Measurements from ENCODE around the gene ATP10A.
A peak's percentile ranks its signal among the peaks of the same experiment; 100 is the strongest.

Gene ATP10A

DNA sequence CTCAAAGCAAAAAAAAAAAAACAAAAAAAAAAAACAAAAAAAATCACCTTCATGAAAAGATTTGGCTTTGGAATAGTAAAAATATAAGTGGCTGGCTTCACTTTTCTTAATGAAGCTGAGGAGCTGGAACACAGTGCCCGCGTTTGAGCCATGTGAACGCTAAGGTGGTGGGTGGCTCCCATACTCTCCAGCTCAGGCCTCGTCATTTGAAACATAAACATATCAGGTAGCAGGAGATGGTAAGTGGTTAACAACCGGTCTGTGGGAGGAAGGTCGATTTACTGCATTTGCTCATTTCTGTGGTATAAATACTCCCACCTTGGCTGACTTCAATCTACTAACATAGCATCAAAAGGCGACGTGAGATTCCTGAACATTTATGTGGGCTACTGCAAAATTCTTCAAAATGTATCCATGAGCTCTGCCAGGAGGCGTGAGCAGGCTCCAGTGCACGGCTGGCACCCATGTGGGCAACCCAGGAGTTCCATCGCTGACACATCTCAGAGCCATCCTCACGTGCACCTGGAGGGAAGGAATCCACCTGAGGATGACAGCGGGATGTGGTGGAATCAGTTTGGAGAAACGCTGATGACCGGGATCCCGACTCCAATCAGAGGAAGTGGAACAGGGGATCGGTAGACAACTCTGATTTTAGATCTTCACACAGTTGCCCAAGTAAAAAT is 157.6 kb downstream of the ATP10A start:
- no peak for DNase-seq (ENCODE audit: low read depth)

DNA sequence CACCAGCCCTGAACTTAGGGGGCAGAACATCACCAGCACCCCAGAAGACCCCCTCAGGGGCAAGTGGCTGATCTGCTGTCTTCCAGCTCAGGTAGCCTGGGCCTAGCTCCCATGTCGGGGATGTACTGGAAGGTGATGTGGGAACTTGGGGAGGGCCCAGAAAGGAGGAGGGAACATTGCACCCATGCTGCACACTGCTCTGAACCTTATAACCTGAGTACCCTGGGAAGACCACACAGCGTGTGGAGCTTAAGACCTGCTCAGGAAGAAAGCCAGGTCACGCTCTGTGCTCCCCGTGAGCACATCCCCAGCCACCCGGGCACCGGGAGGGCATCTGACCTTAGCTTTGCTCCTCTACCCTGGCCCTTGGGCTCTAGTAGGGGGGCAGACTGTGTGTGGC is 159.4 kb downstream of the ATP10A start:
- DNase-seq (ENCODE audit: low read depth): no peak

DNA sequence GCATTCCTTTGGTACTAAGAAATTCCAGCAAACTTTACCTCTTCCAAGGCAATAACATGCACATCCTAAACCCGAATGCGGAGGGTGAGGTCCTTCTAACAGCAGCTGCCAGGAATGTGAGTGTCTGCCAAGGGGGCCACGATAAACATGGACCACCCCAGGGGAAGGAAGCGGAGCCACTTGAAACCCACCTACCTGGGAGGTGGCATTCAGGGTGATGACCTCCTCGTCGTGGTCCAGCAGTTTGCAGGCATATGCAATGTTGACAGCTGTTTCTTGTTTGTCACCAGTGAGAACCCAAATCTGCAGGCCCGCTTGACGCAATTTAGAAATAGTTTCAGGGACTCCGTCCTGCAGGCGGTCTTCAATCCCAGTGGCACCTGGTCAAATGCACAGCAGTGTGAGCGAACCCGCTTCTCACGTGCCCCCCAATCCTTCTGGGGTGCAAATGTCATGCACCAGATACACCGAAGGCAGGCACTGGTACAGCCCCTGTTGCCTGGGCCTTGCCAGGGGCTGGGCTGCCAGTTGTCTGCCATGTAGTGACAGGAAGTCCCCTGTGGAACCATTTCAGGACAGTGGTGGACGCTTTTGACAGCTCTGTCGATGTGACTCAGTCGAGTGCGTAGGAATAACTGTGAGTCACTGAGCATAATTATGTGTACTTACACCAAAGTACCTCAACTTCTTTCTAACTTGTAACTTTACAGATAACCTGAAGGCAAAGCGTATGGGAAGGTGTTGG is 161.2 kb downstream of the ATP10A start:
- DNase-seq (ENCODE audit: low read depth): no peak

DNA sequence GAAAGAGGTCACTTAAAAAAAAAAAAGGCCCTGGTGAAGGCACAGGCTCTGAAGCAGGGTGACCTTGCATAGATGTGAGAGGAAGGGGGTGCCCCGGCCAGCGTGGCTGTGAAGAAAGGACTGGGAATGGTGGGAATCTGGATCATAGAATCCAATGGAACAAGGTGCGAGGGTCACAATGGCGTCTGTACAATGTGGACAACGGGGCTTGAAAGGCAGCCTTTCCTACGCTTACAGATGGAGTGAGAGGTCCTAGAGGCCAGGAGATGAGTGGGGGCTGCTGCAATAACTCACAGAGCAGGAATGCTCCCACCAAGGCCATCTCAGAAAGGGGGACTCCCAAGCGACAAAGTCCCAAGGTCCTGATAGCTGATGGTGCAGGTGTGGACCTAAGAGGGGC is 162.2 kb downstream of the ATP10A start:
- DNase-seq (ENCODE audit: low read depth): no peak

DNA sequence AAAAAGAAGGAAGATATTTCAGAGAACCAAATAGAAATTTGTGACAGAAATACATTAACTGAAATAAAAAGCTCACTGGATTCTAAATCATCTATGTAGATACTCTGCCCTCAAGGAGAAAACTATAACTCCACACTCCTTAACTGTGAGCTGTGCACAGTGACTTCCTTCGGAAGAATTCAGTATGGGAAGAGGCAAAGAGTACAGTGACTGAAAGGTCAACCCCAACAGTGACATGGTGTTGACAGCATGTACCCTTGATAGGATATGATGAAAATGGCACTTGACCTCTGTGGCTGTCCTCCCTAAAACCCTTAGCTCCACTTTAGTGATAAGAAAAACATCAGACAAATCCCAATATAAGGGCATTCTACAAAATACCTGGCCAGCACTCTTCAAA is 165.5 kb downstream of the ATP10A start:
- no peak for DNase-seq (ENCODE audit: low read depth)

DNA sequence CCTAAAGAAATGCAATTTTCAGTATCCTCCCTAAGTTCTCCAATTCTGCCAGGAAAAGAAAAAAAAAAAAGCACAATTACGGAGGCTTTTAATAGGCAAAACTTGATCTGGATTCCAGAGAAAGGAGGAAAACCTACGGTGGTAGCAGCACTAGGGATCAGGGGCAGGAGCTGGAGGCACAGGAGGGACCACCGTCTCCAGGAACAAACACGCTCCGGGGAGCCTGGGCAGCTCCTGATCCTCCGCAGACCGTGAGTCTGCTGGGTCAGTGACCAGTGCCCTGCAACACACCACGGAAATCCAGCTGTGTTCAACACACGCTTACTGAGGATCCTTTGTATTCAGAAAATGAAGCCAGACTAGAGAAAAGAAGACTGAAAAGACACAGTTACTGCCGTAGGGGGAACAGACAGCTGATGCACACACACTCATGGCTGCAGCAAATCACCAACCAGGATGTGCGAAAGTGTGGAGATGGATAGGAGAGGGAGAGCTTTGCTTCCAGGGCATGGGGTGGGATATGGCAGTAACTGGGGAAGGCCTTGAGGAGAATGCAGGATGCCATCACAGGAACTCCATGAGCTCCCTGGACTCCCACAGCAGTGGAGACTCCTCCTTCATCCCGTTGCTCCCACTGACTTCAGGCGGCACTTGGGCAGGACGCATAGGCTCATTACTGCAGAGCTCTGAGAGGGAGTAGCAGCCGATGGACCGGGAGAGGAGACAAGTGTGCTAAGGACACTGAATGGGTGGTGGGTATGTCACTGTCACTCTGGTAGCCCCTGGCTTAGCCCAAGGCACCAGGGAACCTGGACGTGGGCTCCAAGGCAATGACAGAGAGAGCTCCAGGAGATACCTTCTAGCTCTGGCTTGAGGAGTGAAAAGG is 167.0 kb downstream of the ATP10A start:
- no peak for DNase-seq (ENCODE audit: low read depth)

DNA sequence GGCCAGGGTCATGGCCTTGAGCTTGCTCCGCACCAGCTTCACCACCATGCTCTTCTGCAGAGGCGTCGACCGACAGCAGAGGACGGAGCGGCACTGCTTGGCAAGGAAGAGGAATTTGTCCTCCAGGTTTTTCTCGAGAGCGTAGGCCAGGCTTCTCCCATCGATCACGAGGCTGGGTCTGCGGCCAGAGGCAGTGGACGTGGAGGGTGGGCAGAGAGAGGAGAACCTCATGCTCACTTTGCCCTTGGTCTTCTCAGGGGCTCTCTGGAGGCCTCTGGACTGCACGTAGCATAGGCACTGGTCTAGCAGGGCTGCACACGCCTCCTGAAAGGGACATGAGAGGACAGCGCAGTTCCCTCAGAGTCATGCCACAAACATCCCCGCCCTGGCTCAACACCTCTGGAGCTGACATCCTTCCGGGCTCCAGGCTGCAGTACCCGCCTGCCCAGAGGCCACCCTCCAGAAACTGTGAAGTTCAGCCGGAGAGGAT is 168.3 kb downstream of the ATP10A start:
- DNase-seq (ENCODE audit: low read depth): no peak

DNA sequence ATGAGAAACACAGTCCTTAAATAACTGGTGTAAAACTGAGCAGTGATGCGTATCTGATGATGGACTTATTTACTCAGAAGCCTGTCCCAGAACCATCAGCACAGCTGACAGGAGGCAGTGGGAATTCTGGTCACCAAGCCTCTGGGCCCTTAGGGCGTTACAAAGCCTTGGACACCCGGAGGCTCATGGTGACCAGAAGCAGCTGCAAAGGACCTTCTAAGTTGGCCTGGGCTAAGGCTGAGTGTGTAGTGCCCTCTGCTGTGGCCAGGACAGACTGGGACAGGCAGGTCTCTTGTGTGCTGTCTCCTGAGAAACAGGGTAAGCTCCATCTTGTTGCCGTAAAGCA is 168.9 kb downstream of the ATP10A start:
- DNase-seq (ENCODE audit: low read depth): no peak

DNA sequence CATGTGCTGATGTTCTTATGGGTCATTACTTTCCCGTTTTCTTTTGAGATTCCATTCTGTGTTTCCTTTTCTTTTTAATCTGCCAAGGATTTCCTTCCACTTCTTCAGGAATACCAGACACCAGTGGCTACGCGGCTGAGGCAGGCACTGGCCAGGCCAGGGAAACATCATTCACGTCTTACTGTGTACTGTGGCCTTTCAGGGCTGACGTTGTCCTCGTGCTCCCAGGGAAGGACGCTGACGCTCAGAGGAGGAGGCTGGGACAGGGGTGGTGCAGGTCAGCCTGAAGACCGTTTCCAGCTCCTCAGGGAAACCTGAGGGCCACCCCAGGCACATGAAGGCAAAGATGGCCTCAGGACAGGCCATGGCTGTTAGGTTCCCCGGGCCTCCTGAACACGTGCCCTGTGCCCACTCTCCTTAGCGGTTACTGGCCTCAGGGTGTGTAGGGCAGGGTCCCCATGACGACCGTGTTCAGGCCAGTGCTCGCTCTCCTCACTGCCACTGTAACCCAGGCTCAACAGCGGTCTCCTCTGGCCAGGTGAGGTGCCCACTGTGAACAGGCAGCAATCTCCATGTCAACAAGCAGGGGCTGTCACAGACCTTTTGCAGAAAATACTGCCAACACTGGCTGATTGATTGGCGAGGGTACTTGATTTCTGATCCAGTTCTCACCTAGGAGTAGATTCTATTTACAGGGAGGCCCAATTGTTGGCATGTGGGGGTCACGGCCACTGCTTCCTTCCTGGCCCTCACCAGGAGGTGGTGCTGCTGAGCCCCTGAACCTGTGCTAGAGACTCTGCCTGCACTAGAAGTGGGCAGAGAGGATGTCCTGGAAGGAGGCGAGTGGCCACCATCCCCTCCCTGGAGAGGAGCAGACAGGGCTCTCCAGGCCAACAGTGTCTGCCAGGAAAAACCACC is 169.5 kb downstream of the ATP10A start:
- DNase-seq (ENCODE audit: low read depth): peak; percentile 17

DNA sequence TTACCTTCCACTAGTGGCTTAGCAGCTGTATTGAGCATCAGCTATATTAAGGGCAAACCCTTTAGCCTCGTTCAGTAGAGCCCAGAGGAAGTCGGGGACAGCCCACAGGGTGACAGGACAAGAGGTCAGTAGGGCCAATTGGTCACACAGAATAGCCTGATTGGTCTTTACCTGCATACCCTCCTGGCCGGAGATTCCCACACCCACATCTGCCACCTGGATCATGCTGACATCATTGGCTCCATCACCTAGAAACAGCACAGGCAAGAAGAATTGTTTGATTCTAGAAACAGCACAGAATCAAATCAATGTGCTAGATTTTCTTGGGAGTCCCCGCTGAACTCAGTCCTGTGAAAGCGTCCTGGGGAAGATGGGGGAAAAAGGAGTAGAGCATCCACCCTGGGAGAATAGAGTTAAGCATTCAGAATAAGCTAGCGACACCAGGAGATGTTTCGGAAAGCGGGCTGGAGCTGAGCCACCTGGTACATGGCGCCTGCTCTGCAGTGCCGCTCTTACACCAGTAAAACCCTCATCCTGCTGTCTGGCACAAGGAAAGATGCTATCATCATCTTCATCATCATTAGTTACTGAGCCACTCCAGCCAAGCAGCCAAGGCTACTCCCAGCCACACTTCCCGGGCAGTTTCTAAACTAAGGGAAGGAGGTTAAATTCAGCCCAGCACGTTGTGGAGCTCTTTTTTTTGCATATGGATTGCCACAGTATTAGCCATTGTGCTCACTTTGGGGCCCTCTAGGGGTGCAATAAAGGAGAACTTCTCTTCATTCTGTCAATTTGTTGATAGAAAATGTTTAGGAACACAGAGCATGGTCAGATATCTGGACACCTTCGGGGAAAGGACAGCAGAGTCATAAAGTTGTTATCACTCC is 171.3 kb downstream of the ATP10A start:
- no peak for DNase-seq (ENCODE audit: low read depth)

DNA sequence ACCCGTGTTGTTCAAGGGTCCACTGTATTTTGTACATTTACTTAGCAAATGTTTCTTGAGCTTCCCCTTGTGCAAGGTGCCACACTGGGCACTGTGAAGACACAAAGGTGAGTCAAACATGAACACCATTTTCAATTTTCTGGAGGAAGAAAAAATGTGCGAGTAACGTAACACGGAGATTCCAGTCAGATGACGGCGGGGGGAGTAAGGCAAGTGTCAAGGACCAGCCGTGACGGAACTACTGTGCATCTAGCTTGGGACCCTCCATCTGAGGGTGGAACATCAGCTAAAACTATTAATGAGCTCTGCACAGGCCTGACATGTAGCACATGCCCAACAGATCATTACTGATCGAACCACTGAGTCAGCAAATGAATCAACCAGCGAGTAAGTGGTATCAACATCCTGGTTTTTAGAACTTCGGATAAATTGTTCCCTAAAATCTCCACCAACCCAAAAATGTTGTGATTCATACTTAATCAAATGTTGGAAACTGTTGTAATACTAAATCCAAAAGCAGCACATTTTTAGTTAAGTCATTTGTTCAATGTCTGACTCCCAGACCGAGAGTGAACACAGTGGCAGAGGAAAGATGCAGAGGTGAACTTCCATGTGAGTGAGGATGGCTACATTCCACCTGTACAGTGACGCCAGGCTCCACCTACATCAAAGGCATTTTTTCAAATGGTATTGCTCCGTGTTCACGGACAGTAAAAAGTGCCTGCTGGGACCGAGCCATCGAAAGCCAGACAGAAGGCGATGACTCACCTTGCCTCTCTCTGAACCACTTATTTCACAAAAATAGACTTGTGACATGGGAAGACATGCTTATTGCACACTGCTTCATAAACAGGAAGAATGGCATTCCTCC is 172.2 kb downstream of the ATP10A start:
- DNase-seq (ENCODE audit: low read depth): no peak

DNA sequence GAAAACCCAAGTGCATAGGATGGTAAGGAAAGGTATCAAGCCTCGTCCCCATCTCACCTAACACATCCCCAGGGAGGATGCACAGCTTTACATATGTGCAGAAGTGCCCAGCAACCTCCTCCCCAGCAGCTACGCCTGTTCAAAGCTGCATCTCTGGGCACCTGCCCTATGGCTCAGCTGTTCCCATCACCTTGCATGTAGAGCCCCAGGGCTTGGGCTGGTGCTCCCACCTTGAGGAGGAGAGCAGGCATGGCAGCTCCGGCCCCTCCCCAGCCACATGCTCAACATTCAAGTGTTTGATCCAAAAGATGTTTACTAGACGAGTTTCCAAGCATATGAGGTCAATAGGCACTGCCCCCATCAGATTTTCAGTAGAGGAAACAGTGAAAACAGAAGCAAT is 173.5 kb downstream of the ATP10A start:
- no peak for DNase-seq (ENCODE audit: low read depth)

DNA sequence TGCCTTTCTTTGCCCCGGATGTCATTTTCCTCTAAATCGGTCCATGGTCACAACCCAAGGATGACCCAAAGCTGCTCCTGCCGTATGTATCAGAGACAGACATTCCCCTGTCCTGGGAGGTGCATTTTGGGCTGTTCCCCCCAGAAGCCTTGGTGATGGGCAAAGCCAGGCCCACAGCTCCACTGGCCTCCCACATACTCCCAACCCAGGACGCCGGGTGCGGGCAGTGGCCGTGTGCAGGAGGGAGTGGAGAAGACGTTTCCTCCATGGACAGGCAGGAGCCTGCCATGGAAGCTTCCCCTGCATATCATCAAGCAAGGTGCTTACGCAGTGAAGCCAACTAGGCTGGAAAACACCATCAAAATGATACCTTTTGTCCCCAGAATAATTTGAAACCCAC is 175.0 kb downstream of the ATP10A start:
- no peak for DNase-seq (ENCODE audit: low read depth)

DNA sequence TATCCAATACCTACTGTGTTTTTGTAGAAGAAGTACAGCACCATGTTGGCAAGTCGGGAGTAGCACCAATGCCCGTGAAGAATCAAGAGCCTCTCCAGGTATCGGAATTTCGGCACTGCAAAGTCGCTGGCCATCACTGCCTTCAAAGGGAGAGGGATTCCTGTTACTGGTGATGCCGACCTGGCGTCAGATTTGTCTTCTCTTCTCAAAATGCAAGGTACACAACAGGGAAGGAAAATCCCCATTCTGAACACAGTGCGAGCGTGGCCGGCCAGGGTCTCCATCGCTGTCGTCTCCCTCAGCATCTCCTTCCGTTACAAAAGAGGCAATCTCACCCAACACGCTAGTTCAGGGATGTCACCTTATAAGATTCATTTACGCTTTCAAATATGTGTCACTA is 175.4 kb downstream of the ATP10A start:
- DNase-seq (ENCODE audit: low read depth): no peak

DNA sequence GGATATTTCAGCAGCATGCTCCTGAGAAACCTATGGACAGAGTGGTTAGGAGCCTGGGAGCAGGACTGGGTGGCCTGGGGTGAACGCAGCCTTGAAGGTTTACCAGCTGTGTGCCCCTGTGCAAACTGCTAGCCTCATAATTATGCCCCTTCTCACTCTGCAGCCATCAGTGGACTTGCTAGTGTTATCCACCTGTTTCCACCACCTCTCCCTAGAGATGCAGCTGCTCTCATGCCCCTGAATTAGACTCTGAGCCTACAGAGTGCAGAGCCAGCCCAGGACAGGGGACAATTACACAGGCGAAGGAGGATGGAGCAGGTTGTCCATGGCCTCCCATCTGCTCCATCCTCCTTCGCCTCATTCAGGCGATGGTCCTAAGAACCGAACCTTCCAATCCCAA is 175.9 kb downstream of the ATP10A start:
- DNase-seq (ENCODE audit: low read depth): no peak

DNA sequence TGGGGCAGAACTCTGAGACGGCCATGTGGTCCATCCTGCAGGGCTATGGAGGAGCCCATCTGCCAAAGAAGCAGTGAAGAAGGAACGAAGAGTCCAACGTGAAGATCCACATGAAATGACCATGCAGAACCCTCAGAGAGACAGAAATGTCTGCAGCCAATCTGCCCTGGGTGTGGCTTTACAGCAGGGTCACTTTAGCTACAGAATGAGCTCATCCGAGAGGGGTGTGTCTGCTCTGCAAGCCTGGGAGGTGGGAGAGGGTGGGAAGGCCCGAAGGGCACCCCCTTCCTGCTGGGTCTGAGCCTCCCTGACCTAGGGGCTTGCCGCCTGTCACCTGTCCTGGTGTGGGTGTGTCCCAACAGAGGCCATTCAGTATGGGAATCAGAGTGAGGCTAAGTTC is 176.3 kb downstream of the ATP10A start:
- no peak for DNase-seq (ENCODE audit: low read depth)

DNA sequence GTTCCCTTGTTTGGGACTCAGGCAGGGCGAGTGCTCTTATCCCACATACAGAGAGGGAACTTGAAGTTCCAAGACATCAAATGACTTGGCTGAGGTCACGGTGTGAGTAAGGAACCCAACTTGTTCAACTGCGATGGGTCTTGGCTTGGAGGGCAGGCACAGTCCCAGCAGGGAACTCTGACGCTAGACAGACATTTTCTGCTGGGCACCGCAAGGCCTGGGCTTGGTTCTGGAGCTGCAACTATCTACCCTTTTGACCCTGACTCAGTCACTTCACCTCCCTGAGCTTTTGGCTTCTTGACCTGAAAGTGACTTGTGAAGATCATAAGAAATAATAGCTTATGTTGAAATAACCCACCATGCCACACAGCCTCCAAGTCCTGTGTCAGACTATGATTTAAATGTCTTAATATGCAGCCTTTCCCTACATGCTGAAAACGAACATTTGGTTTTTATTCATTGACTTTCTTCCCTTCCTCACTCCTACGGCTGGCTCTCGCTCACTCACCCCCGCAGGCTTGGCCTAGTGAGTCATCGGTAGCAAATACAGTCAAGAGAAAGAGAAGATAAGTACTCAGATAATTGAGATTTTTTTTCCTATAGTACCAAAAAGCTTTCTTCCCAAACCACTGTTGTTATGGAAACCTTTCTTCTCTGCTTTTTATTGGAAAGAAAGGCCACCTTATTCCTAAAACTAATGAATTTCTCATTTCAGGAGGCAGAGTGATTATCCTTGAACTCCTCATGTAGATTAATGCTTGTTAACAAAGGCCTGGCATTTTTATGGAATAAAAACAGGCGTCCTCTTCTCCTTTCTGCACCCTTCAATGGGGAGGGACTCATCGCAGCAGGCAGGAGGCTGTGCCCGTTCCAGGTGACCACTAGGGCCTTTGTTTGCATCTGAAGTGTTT is 178.4 kb downstream of the ATP10A start:
- no peak for DNase-seq (ENCODE audit: low read depth)

DNA sequence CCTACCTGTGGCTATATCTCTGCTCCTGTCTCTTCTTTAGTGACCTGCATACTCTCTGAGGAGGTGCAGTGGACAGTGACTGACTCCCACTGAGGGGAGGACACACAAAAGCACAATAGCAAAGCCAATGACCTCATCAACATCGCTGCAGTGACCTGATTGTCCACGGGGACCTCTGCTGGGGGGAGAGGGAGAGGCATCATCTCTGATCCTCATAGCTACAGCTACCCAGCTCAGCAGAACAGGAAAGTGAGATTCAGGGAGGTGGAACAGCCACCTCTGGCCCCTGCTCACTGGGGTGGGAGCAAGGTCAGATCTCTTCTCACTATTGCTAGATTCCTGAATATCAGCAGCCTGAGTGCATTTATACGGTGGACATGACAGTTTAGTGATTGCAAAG is 179.2 kb downstream of the ATP10A start:
- DNase-seq (ENCODE audit: low read depth): no peak

DNA sequence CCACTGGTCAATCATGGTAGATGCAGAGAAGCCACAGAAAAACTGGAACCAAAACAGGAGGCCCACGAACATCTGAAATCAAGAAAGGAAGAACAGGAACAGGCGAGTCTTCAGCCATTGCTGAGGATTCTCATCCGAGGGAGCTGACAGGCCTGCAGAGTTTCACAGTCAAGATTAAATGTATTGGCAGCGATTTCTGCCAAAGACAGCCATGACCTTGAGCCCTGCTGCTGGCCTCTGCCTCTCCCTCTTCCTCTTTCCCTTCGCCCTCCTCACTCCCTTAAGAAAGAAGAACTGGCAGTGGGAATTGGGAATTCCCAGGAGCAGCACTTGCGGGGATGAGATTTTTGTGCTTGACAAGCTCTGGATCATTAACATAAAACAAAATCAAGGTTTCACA is 179.7 kb downstream of the ATP10A start:
- no peak for DNase-seq (ENCODE audit: low read depth)

All from stimulated activated CD8-positive, alpha-beta memory T cell treated with anti-CD3 and anti-CD28 coated beads, Interleukin-15, amount 100 ng/mL, for 24 hours (primary cell).